Measurements from ENCODE around the gene HPCAL1.

GRCh38 chr2:10278029-10278762 lies 24.5 kb upstream of the HPCAL1 start:
- TF ChIP-seq CTCF (IDR thresholded peaks at IDR 0.05): no peak
- no peak for TF ChIP-seq POLR2AphosphoS5 (IDR thresholded peaks at IDR 0.05)
- TF ChIP-seq POLR2A (IDR thresholded peaks at IDR 0.05): no peak
